HepG2 (cell line): ENCODE measurements around the gene TRIM2. TPM values are rescaled to one million over a fixed set of nuclear protein-coding genes. Genes with fewer than 3 reads are reported as not detected.

Source experiments
- ATAC-seq: fragments of 200-7000 bp; cut with Tn5 transposase; 3 replicates; pipeline ENCODE4 v1.9.1; 2020; ENCODE audit warnings: mild to moderate bottlenecking, moderate library complexity
- BruUV-seq: library from RNA; stranded (reverse); fragments of 400-500 nt; replicated peaks from 2 replicates; lab custom pipeline; 2021; lab: Mats Ljungman, UMichigan
- CTCF ChIA-PET: fragments of 300-600 bp; formaldehyde crosslinking; extraction: SDS; loops from one replicate; lab custom pipeline; 2021; ENCODE audit warnings: low total read pairs, inconsistent platforms, low intra/inter-chr PET ratio; lab: Yijun Ruan, JAX
- POLR2A ChIA-PET: fragments of 350-600 bp; sonication (Branson Sonifier 250); formaldehyde crosslinking; loops from one replicate; lab custom pipeline; 2020; ENCODE audit warnings: antibody characterized with exemption, inconsistent platforms; lab: Yijun Ruan, JAX
- DNase-seq: peaks from one replicate; pipeline ENCODE4 v3.0.0-alpha.2; 2015; ENCODE audit warnings: low spot score
- FAIRE-seq: peaks from 3 replicates; lab custom pipeline; 2011; peaks lifted over from hg19 to GRCh38; lab: Jason Lieb, UNC
- H2AFZ ChIP-seq: one replicate; pipeline ENCODE4 v1.6.1; 2011; ENCODE audit warnings: low read length, inconsistent platforms
- H3K27ac ChIP-seq: fragments of 300-600 bp; 3 replicates; pipeline ENCODE4 v1.8.0; 2011; ENCODE audit warnings: mixed run types, mild to moderate bottlenecking, mixed read lengths, low read length, inconsistent platforms; ENCODE audit not compliant: insufficient read depth; ENCODE audit errors: extremely low read length
- H3K27me3 ChIP-seq, 2 experiments: fragments of 200-600 bp in 1 of 2; 2 replicates in 1 of 2; 3 replicates in 1 of 2; pipeline versions ENCODE4 v1.6.0 to v1.8.0; 2011; ENCODE audit warnings: low read length in 2 of 2, mild to moderate bottlenecking in 2 of 2, moderate library complexity in 2 of 2, inconsistent platforms in 1 of 2; ENCODE audit not compliant: insufficient read depth in 2 of 2, control insufficient read depth in 1 of 2
- H3K36me3 ChIP-seq, 2 experiments: fragments of 200-600 bp in 1 of 2; replicated peaks in 1 of 2; 2 replicates in 1 of 2; 3 replicates in 1 of 2; pipeline versions ENCODE4 v1.5.1 to v1.8.0; 2011; ENCODE audit warnings: low read length in 2 of 2, inconsistent platforms in 1 of 2; ENCODE audit not compliant: insufficient read depth in 2 of 2, control insufficient read depth in 1 of 2
- H3K4me1 ChIP-seq: 2 replicates; pipeline ENCODE4 v1.5.1; 2012; ENCODE audit warnings: low read length, inconsistent platforms; ENCODE audit not compliant: insufficient read depth
- H3K4me2 ChIP-seq: 2 replicates; pipeline ENCODE4 v1.6.0; 2011; ENCODE audit warnings: low read depth, low read length, inconsistent platforms
- H3K4me3 ChIP-seq, 3 experiments: fragments of 200-600 bp in 1 of 3; sonication (generic), shearing (Covaris generic) in 1 of 3; replicated peaks in 1 of 3; 2 replicates each; pipeline ENCODE4 v1.5.1; 2011 to 2016; ENCODE audit warnings: low read length in 3 of 3, inconsistent platforms in 2 of 3, low read depth in 2 of 3, mild to moderate bottlenecking in 2 of 3, control low read depth in 1 of 3, mixed read lengths in 1 of 3; ENCODE audit not compliant: insufficient read depth in 1 of 3
- H3K79me2 ChIP-seq: one replicate; pipeline ENCODE4 v1.6.1; 2011; ENCODE audit warnings: low read length, inconsistent platforms; ENCODE audit not compliant: insufficient read depth
- H3K9ac ChIP-seq: 2 replicates; pipeline ENCODE4 v1.6.0; 2011; ENCODE audit warnings: mild to moderate bottlenecking, low read depth, low read length, inconsistent platforms; ENCODE audit not compliant: insufficient read depth
- H3K9me3 ChIP-seq: 2 replicates; pipeline ENCODE4 v1.5.1; 2012; ENCODE audit warnings: mild to moderate bottlenecking, low read length
- H4K20me1 ChIP-seq: 2 replicates; pipeline ENCODE4 v1.6.0; 2011; ENCODE audit warnings: inconsistent platforms, mild to moderate bottlenecking, low read length, moderate library complexity; ENCODE audit not compliant: insufficient read depth
- ARID2 ChIP-seq: sonication (generic); formaldehyde crosslinking; IDR thresholded peaks from 2 replicates; pipeline ENCODE4 v1.8.1; 2022; ENCODE audit warnings: mild to moderate bottlenecking, missing genetic modification reagents, borderline replicate concordance
- ARID4A ChIP-seq: sonication (generic); formaldehyde crosslinking; IDR thresholded peaks from 2 replicates; pipeline ENCODE4 v1.5.0; 2020; ENCODE audit warnings: mild to moderate bottlenecking, missing genetic modification reagents, borderline replicate concordance
- ATM ChIP-seq: fragments of 450-650 bp; IDR thresholded peaks from 2 replicates; pipeline ENCODE4 v1.7.1; 2017; ENCODE audit warnings: mild to moderate bottlenecking, borderline replicate concordance
- KDM3A ChIP-seq: IDR thresholded peaks from 2 replicates; pipeline ENCODE4 v1.6.1; 2018; ENCODE audit warnings: low read depth, missing compliant biosample characterization
- MTF1 ChIP-seq: sonication (generic); formaldehyde crosslinking; IDR thresholded peaks from 2 replicates; pipeline ENCODE4 v1.5.0; 2020; ENCODE audit warnings: missing genetic modification reagents
- MYC ChIP-seq: sonication (generic); formaldehyde crosslinking; IDR thresholded peaks from 2 replicates; pipeline ENCODE4 v1.9.0; 2021; ENCODE audit warnings: missing genetic modification reagents, borderline replicate concordance
- NFKBIZ ChIP-seq: IDR thresholded peaks from 2 replicates; pipeline ENCODE4 v1.6.1; 2018; ENCODE audit warnings: missing genetic modification reagents, missing compliant biosample characterization
- PLRG1 ChIP-seq: fragments of 450-650 bp; conservative IDR thresholded peaks from 2 replicates; pipeline ENCODE4 v1.6.1; 2016
- PRDM15 ChIP-seq: sonication (generic); formaldehyde crosslinking; IDR thresholded peaks from 2 replicates; pipeline ENCODE4 v1.4.0; 2020; ENCODE audit warnings: missing genetic modification reagents
- SNAPC2 ChIP-seq: sonication (generic); formaldehyde crosslinking; IDR thresholded peaks from 2 replicates; pipeline ENCODE4 v1.8.1; 2022; ENCODE audit warnings: mild to moderate bottlenecking, missing genetic modification reagents
- SSRP1 ChIP-seq: IDR thresholded peaks from 2 replicates; pipeline ENCODE4 v1.6.1; 2016; ENCODE audit warnings: control low read depth
- ZFX ChIP-seq: sonication (generic); formaldehyde crosslinking; IDR thresholded peaks from 2 replicates; pipeline ENCODE4 v1.4.0; 2020; ENCODE audit warnings: mild to moderate bottlenecking, low read depth, missing genetic modification reagents, moderate library complexity
- ZMYM3 ChIP-seq: sonication (generic); formaldehyde crosslinking; IDR thresholded peaks from 2 replicates; pipeline ENCODE4 v1.5.1; 2020; ENCODE audit warnings: mild to moderate bottlenecking, missing genetic modification reagents
- ZNF24 ChIP-seq: fragments of 450-650 bp; IDR thresholded peaks from 2 replicates; pipeline ENCODE4 v1.6.1; 2017; ENCODE audit warnings: antibody characterized with exemption, mild to moderate bottlenecking
- ZNF256 ChIP-seq: sonication (generic); formaldehyde crosslinking; conservative IDR thresholded peaks from 2 replicates; pipeline ENCODE4 v1.4.0; 2020; ENCODE audit warnings: missing genetic modification reagents
- ZNF317 ChIP-seq: sonication (generic); formaldehyde crosslinking; IDR thresholded peaks from 2 replicates; pipeline ENCODE4 v1.5.0; 2020; ENCODE audit warnings: mild to moderate bottlenecking, missing genetic modification reagents
- ZNF350 ChIP-seq: sonication (generic); formaldehyde crosslinking; IDR thresholded peaks from 2 replicates; pipeline ENCODE4 v1.4.0; 2020; ENCODE audit warnings: mild to moderate bottlenecking, low read depth, missing genetic modification reagents, borderline replicate concordance
- ZNF614 ChIP-seq: IDR thresholded peaks from 2 replicates; pipeline ENCODE4 v1.6.1; 2018; ENCODE audit warnings: missing biosample characterization, missing genetic modification reagents, inconsistent platforms, borderline replicate concordance
- ZNF768 ChIP-seq: sonication (generic); formaldehyde crosslinking; IDR thresholded peaks from 2 replicates; pipeline ENCODE4 v1.4.0; 2020; ENCODE audit warnings: missing genetic modification reagents
- WGBS: methylation state at CpG from one replicate; pipeline ENCODE4 v1.1.6; 2017; ENCODE audit warnings: low lambda C conversion rate; 5-methylcytosine and 5-hydroxymethylcytosine counted together
- in situ Hi-C: cut with HindIII; loops from 2 replicates; pipeline ENCODE4 v1.10.0; 2017; ENCODE audit warnings: low pct_unique_long_range_greater_than_20kb; ENCODE audit not compliant: extremely low pct_ligation_motif_present
- intact Hi-C: fragments of 100-400 bp; cut with micrococcal nuclease; formaldehyde crosslinking; loops from one replicate; pipeline ENCODE4 v1.10.0; 2022; ENCODE audit not compliant: unreplicated experiment
- polyA plus RNA-seq, 8 experiments: library from polyadenylated mRNA; depleted of rRNA in 3 of 8; stranded (reverse) in 7 of 8; unstranded in 1 of 8; fragments of >200 nt; fragmentation: Illumina TruSeq in 4 of 8; extraction: Trizol in 4 of 8; gene quantifications; 2 replicates each; pipeline versions ENCODE4 v1.2.1 to v1.2.3, GENCODE V29; 2011 to 2016; ENCODE audit warnings: low read depth in 4 of 8, missing spikeins in 1 of 8, mixed read lengths in 1 of 8; ENCODE audit not compliant: insufficient read depth in 1 of 8
- total RNA-seq, 5 experiments: library from RNA; depleted of rRNA; stranded (reverse); fragments of >200 nt; fragmentation: Illumina TruSeq; extraction: Trizol; gene quantifications; 2 replicates each; pipeline ENCODE4 v1.2.3, GENCODE V29; 2016; ENCODE audit warnings: low read depth in 1 of 5

TRIM2 gene
- total and polyA plus RNA-seq, 2 of the 13 experiments (the other 11 are each of a cell fraction or from before 2014, with no cell fraction given): 2.1 to 4.2 TPM

GRCh38 chr4:153248641-153249198 is 44.5 kb downstream of the TRIM2 start:
- DNase-seq (no peak), ATAC-seq (peak; percentile 72), FAIRE-seq (no peak)
- CTCF ChIA-PET: no interaction called here
- Histone ChIP-seq H3K4me1 (peaks cover 28% of the 10 kb centered on the region), H3K27me3 (no peaks in the 10 kb centered on the region), H4K20me1 (no peaks in the 10 kb centered on the region; the same call in 1 of the 2 replicates), H3K36me3 (no peaks in the 10 kb centered on the region), H3K4me2 (peak overlapping the region; percentile 86), H3K4me3 (peak overlapping the region; percentile 54 to 68 (median 63)), H3K27ac (no peak overlapping the region), H3K9me3 (no peaks in the 10 kb centered on the region), H3K79me2 (no peaks in the 10 kb centered on the region), H3K9ac (peak overlapping the region; percentile 46), H2AFZ (peak overlapping the region; percentile 59)
- POLR2A ChIA-PET: no interaction called here
- in situ Hi-C loops (no loop called here), intact Hi-C loops (no loop called here)
- BruUV-seq: no TSS peak
- 17% methylated on average over 14 of the region's 14 CpGs for WGBS
- TF ChIP-seq ARID2 (CRISPR knock-in tag) (no peak), ZFX (CRISPR knock-in tag) (peak; percentile 8; the same call in 1 of the 2 replicates), MTF1 (CRISPR knock-in tag) (no peak), ZNF768 (CRISPR knock-in tag) (no peak), ZNF614 (CRISPR knock-in tag) (no peak), ZNF350 (CRISPR knock-in tag) (peak; percentile 42; the same call in 1 of the 2 replicates), SNAPC2 (CRISPR knock-in tag) (no peak), KDM3A (CRISPR knock-in tag) (no peak), ATM (no peak), ZMYM3 (CRISPR knock-in tag) (no peak), PLRG1 (no peak), ZNF317 (CRISPR knock-in tag) (no peak), PRDM15 (CRISPR knock-in tag) (no peak), ARID4A (0 out of 2 replicates have a peak, but pooled peaks have one; percentile 37), ZNF24 (no peak), ZNF256 (no peak), SSRP1 (0 out of 2 replicates have a peak, but pooled peaks have one; percentile 11), MYC (CRISPR knock-in tag) (0 out of 2 replicates have a peak, but pooled peaks have one; percentile 10), NFKBIZ (CRISPR knock-in tag) (no peak)
